ENCODE data around the gene STK24. TPM values are rescaled to one million over a fixed set of nuclear protein-coding genes. Genes with fewer than 3 reads are reported as not detected.

STK24 gene
- total RNA-seq, 1 donor from 2014 or later = 88.4 TPM

GRCh38 chr13:98471934-98472333 lies 105.0 kb downstream of the STK24 start:
- no peak for DNase-seq (ENCODE audit: low spot score in 2 of 2, unreplicated experiment in 2 of 2)
- Mint-ChIP-seq H3K9me3 (no peaks in the 10 kb centered on the region), H3K36me3 (peaks cover 30% of the 10 kb centered on the region), H3K4me3 (no peak overlapping the region), H3K27me3 (ENCODE audit: low read depth) (no peaks in the 10 kb centered on the region), H3K27ac (no peak overlapping the region), H3K4me1 (peaks cover 12% of the 10 kb centered on the region)
- no peak for TF ChIP-seq CTCF (IDR thresholded peaks at IDR 0.05; ENCODE audit: unreplicated experiment)

GRCh38 chr13:98470920-98471319 lies 106.0 kb downstream of the STK24 start:
- no peak overlapping the region for H3K4me3 Mint-ChIP-seq
- H3K27me3 Mint-ChIP-seq (ENCODE audit: low read depth) = no peaks in the 10 kb centered on the region

GRCh38 chr13:98468929-98469328 lies 108.0 kb downstream of the STK24 start:
- Mint-ChIP-seq H3K27ac (no peak overlapping the region), H3K9me3 (no peaks in the 10 kb centered on the region), H3K27me3 (ENCODE audit: low read depth) (no peaks in the 10 kb centered on the region), H3K4me1 (peaks cover 1% of the 10 kb centered on the region), H3K36me3 (peaks cover 35% of the 10 kb centered on the region), H3K4me3 (no peak overlapping the region)
- no peak for TF ChIP-seq CTCF (IDR thresholded peaks at IDR 0.05; ENCODE audit: unreplicated experiment)
- DNase-seq (ENCODE audit: low spot score in 2 of 2, unreplicated experiment in 2 of 2) = no peak

More at GRCh38 chr13:98470920-98471319, 106.0 kb downstream of the STK24 start:
- no peak for TF ChIP-seq CTCF (IDR thresholded peaks at IDR 0.05; ENCODE audit: unreplicated experiment)
- no peak overlapping the region for H3K27ac Mint-ChIP-seq
- peaks cover 2% of the 10 kb centered on the region for H3K4me1 Mint-ChIP-seq
- peaks cover 30% of the 10 kb centered on the region for H3K36me3 Mint-ChIP-seq
- H3K9me3 Mint-ChIP-seq = no peaks in the 10 kb centered on the region
- no peak for DNase-seq (ENCODE audit: low spot score in 2 of 2, unreplicated experiment in 2 of 2)

GRCh38 chr13:98468361-98468760 lies 108.5 kb downstream of the STK24 start:
- no peaks in the 10 kb centered on the region for H3K27me3 Mint-ChIP-seq (ENCODE audit: low read depth)
- no peak for TF ChIP-seq CTCF (IDR thresholded peaks at IDR 0.05; ENCODE audit: unreplicated experiment)
- H3K9me3 Mint-ChIP-seq = no peaks in the 10 kb centered on the region
- no peak overlapping the region for H3K27ac Mint-ChIP-seq
- peaks cover 39% of the 10 kb centered on the region for H3K36me3 Mint-ChIP-seq
- DNase-seq (ENCODE audit: low spot score in 2 of 2, unreplicated experiment in 2 of 2) = no peak
- H3K4me3 Mint-ChIP-seq = no peak overlapping the region
- H3K4me1 Mint-ChIP-seq = peaks cover 2% of the 10 kb centered on the region

GRCh38 chr13:98467263-98467985 lies 109.5 kb downstream of the STK24 start:
- no peaks in the 10 kb centered on the region for H3K27me3 Mint-ChIP-seq (ENCODE audit: low read depth)
- H3K4me1 Mint-ChIP-seq = peaks cover 5% of the 10 kb centered on the region
- no peak for TF ChIP-seq CTCF (IDR thresholded peaks at IDR 0.05; ENCODE audit: unreplicated experiment)
- H3K27ac Mint-ChIP-seq = peak overlapping the region; percentile 9
- H3K36me3 Mint-ChIP-seq = peaks cover 42% of the 10 kb centered on the region
- no peak for DNase-seq (ENCODE audit: low spot score in 2 of 2, unreplicated experiment in 2 of 2)
- H3K9me3 Mint-ChIP-seq = no peaks in the 10 kb centered on the region
- no peak overlapping the region for H3K4me3 Mint-ChIP-seq

All from mesothelial cell of epicardium (in vitro differentiated cells).